Keratinocyte (primary cell): ENCODE data around the gene RBM46. TPM values are rescaled to one million over a fixed set of nuclear protein-coding genes. Genes with fewer than 3 reads are reported as not detected.

Experiments used
- DNase-seq: peaks from one replicate; pipeline ENCODE4 v3.0.0-alpha.2; 2011; ENCODE audit warnings: low read depth, missing footprints, low spot score
- FAIRE-seq: peaks from 2 replicates; lab custom pipeline; 2011; peaks lifted over from hg19 to GRCh38; lab: Jason Lieb, UNC
- H2AFZ ChIP-seq: 2 replicates; pipeline ENCODE4 v1.6.0; 2012; ENCODE audit warnings: low read length, control low read depth, inconsistent platforms; ENCODE audit not compliant: control insufficient read depth
- H3K27ac ChIP-seq: 2 replicates; pipeline ENCODE4 v1.5.1; 2011; ENCODE audit warnings: low read length; ENCODE audit not compliant: control insufficient read depth, insufficient read depth
- H3K27me3 ChIP-seq: 3 replicates; pipeline ENCODE4 v1.6.0; 2011; ENCODE audit warnings: low read length; ENCODE audit not compliant: control insufficient read depth, insufficient read depth; ENCODE audit errors: extremely low read depth
- H3K36me3 ChIP-seq, 2 experiments: 2 replicates in 1 of 2; 3 replicates in 1 of 2; pipeline ENCODE4 v1.5.1; 2011; ENCODE audit warnings: low read length in 2 of 2, mild to moderate bottlenecking in 1 of 2; ENCODE audit not compliant: control insufficient read depth in 2 of 2, insufficient read depth in 2 of 2; ENCODE audit errors: extremely low read depth in 1 of 2
- H3K4me1 ChIP-seq: 3 replicates; pipeline ENCODE4 v1.5.1; 2011; ENCODE audit warnings: low read length; ENCODE audit not compliant: control insufficient read depth, insufficient read depth; ENCODE audit errors: extremely low read depth
- H3K4me2 ChIP-seq: 3 replicates; pipeline ENCODE4 v1.6.0; 2011; ENCODE audit warnings: low read depth, low read length; ENCODE audit not compliant: control insufficient read depth, insufficient read depth; ENCODE audit errors: extremely low read depth
- H3K4me3 ChIP-seq, 3 experiments: fragments of 200-600 bp in 1 of 3; sonication (generic) in 1 of 3; 2 replicates in 2 of 3; 3 replicates in 1 of 3; pipeline ENCODE4 v1.5.1; 2011 to 2016; ENCODE audit warnings: low read length in 3 of 3, mild to moderate bottlenecking in 3 of 3, control low read depth in 2 of 3, inconsistent platforms in 1 of 3, low read depth in 1 of 3, mixed read lengths in 1 of 3, mixed run types in 1 of 3, moderate library complexity in 1 of 3; ENCODE audit not compliant: control insufficient read depth in 2 of 3, insufficient read depth in 2 of 3; ENCODE audit errors: extremely low read depth in 1 of 3
- H3K79me2 ChIP-seq: 2 replicates; pipeline ENCODE4 v1.6.0; 2012; ENCODE audit warnings: low read length; ENCODE audit not compliant: control insufficient read depth, insufficient read depth
- H3K9ac ChIP-seq: 3 replicates; pipeline ENCODE4 v1.6.0; 2011; ENCODE audit warnings: low read length; ENCODE audit not compliant: control insufficient read depth, insufficient read depth; ENCODE audit errors: extremely low read depth
- H3K9me1 ChIP-seq: 3 replicates; pipeline ENCODE4 v1.6.0; 2011; ENCODE audit warnings: low read length; ENCODE audit not compliant: control insufficient read depth, insufficient read depth; ENCODE audit errors: extremely low read depth
- H3K9me3 ChIP-seq: 2 replicates; pipeline ENCODE4 v1.5.1; 2012; ENCODE audit warnings: low read depth, low read length; ENCODE audit not compliant: control insufficient read depth
- H4K20me1 ChIP-seq: 3 replicates; pipeline ENCODE4 v1.6.0; 2011; ENCODE audit warnings: low read length; ENCODE audit not compliant: control insufficient read depth, insufficient read depth; ENCODE audit errors: extremely low read depth
- CTCF ChIP-seq, 3 experiments: IDR thresholded peaks in 1 of 3; conservative IDR thresholded peaks in 1 of 3; optimal IDR thresholded peaks in 1 of 3; 2 replicates in 2 of 3; 3 replicates in 1 of 3; pipeline versions ENCODE3 to v1.5.1; 2011; ENCODE audit warnings: low read length in 3 of 3, mild to moderate bottlenecking in 3 of 3, moderate library complexity in 2 of 3, control low read depth in 1 of 3, inconsistent platforms in 1 of 3; ENCODE audit not compliant: insufficient read depth in 2 of 3; ENCODE audit errors: extremely low read depth in 1 of 3
- EZH2 ChIP-seq: IDR thresholded peaks from one replicate; pipeline ENCODE4 v1.6.1; 2012; ENCODE audit warnings: inconsistent platforms, mild to moderate bottlenecking, low read length, moderate library complexity
- dilution Hi-C: fragments of 300-500 bp; cut with MboI; formaldehyde crosslinking; loops from one replicate; pipeline ENCODE4 v1.7.0; 2020; ENCODE audit warnings: low sequenced_read_pairs; ENCODE audit not compliant: extremely low pct_ligation_motif_present
- polyA minus RNA-seq, 3 experiments: library from RNA; depleted of rRNA, polyadenylated mRNA; stranded (reverse); fragments of >200 nt; gene quantifications; 1 replicate in 1 of 3; 2 replicates in 1 of 3; 3 replicates in 1 of 3; pipeline ENCODE4 v1.2.3, GENCODE V29; 2011
- polyA plus RNA-seq, 5 experiments: library from polyadenylated mRNA; depleted of rRNA in 3 of 5; stranded (reverse) in 3 of 5; stranded (forward) in 1 of 5; unstranded in 1 of 5; fragments of >200 nt; gene quantifications; 1 replicate in 1 of 5; 2 replicates in 3 of 5; 3 replicates in 1 of 5; pipeline versions ENCODE4 v1.2.1 to v1.2.3, GENCODE V29; 2011 to 2012; ENCODE audit warnings: missing spikeins in 2 of 5, low read depth in 1 of 5, low replicate concordance in 1 of 5

RBM46 gene
- polyA plus RNA-seq: 0.02 to 0.04 TPM (median 0.04 TPM) in 3 replicates
- polyA plus RNA-seq (2011; ENCODE audit: low read depth): 1.00 TPM
- not detected in 2 replicates for polyA plus RNA-seq (2011; cell fraction: cytosol; rRNA removed)
- polyA plus RNA-seq (2011; cell fraction: nucleus; rRNA removed): 0.10 and 0.13 TPM in 2 replicates
- polyA plus RNA-seq (2012; ENCODE audit: low replicate concordance): 0.34 TPM in 1 of 2 replicates, not detected in the other
- 0.13 TPM in 1 of 3 replicates, not detected in the others for polyA minus RNA-seq
- polyA minus RNA-seq (2011; cell fraction: cytosol; rRNA and poly(A)+ RNA removed): not detected
- not detected in 2 replicates for polyA minus RNA-seq (2011; cell fraction: nucleus; rRNA and poly(A)+ RNA removed)

- Histone ChIP-seq H4K20me1 (no peaks in the 10 kb centered on the region), H2AFZ (no peak within 1 kb of the TSS), H3K4me3 (no peak within 1 kb of the TSS), H3K27ac (no peak within 1 kb of the TSS), H3K79me2 (no peaks in the 10 kb centered on the region), H3K4me2 (no peak within 1 kb of the TSS), H3K9me1 (no peaks in the 10 kb centered on the region), H3K36me3 (no peaks in the 10 kb centered on the region), H3K9ac (no peak within 1 kb of the TSS), H3K27me3 (peaks cover 5% of the 10 kb centered on the region), H3K4me1 (no peaks in the 10 kb centered on the region), H3K9me3 (no peaks in the 10 kb centered on the region)
- dilution Hi-C loops: no loop called here
- no peak for FAIRE-seq
- TF ChIP-seq EZH2: no peak
- no peak for TF ChIP-seq CTCF (optimal IDR thresholded peaks at IDR 0.05 in 1 of 3, IDR thresholded peaks at IDR 0.05 in 1 of 3, conservative IDR thresholded peaks at IDR 0.05 in 1 of 3; ENCODE audit: extremely low read depth in 1 of 3, insufficient read depth in 2 of 3, low read length in 3 of 3)
- DNase-seq: no peak
These were observed at the start of gene RBM46 for GRCh38 chr4:154781126-154781982. TSS of gene RBM46 (plus strand) at chr4:154781272. CDS start at chr4:154796753, 15,481 bp downstream.

- H4K20me1 ChIP-seq: no peaks in the 10 kb centered on the region
- H3K4me1 ChIP-seq: peaks cover 18% of the 10 kb centered on the region
- no peaks in the 10 kb centered on the region for H3K36me3 ChIP-seq
- H3K9me3 ChIP-seq: no peaks in the 10 kb centered on the region
- H3K4me3 ChIP-seq: no peak overlapping the region
- dilution Hi-C loops: no loop called here
- H3K27ac ChIP-seq: no peak overlapping the region
- no peaks in the 10 kb centered on the region for H3K9me1 ChIP-seq
- peak; percentile 69 for FAIRE-seq
- DNase-seq: no peak
- no peak overlapping the region for H3K9ac ChIP-seq
- no peaks in the 10 kb centered on the region for H3K27me3 ChIP-seq
- H2AFZ ChIP-seq: no peak overlapping the region
- TF ChIP-seq EZH2 (no peak), CTCF (optimal IDR thresholded peaks at IDR 0.05 in 1 of 3, IDR thresholded peaks at IDR 0.05 in 1 of 3, conservative IDR thresholded peaks at IDR 0.05 in 1 of 3; ENCODE audit: extremely low read depth in 1 of 3, insufficient read depth in 2 of 3, low read length in 3 of 3) (no peak)
- no peaks in the 10 kb centered on the region for H3K79me2 ChIP-seq
- H3K4me2 ChIP-seq: no peak overlapping the region
These were observed 49.3 kb upstream of the RBM46 start for GRCh38 chr4:154731756-154732155.
